HEK293 (cell line): Measurements from ENCODE around the gene VPS13C.
A peak's percentile ranks its signal among the peaks of the same experiment; 100 is the strongest.

Source experiments
- CTCF ChIA-PET: fragments of 350-600 bp; formaldehyde crosslinking; extraction: SDS; loops from one replicate; lab custom pipeline; 2021; ENCODE audit warnings: antibody characterized with exemption; lab: Yijun Ruan, JAX
- POLR2A ChIA-PET: fragments of 300-600 bp; formaldehyde crosslinking; extraction: SDS; loops from one replicate; lab custom pipeline; 2020; ENCODE audit warnings: antibody characterized with exemption, inconsistent platforms; lab: Yijun Ruan, JAX
- H3K27ac ChIP-seq: fragments of 200-500 bp; sonication (Bioruptor generic); 2 replicates; pipeline ENCODE4 v1.5.1; 2014; ENCODE audit warnings: low read depth, low read length, control low read depth, inconsistent platforms; ENCODE audit errors: extremely low read depth
- H3K36me3 ChIP-seq, 2 experiments: fragments of 200-500 bp in 1 of 2; sonication (Bioruptor generic) in 1 of 2; 1 replicate in 1 of 2; 2 replicates in 1 of 2; pipeline ENCODE4 v1.5.1; 2014 to 2017; ENCODE audit warnings: inconsistent platforms in 2 of 2, low read length in 2 of 2; ENCODE audit not compliant: control insufficient read depth in 2 of 2, insufficient read depth in 1 of 2
- H3K4me1 ChIP-seq: fragments of 200-500 bp; sonication (Bioruptor generic); 2 replicates; pipeline ENCODE4 v1.5.1; 2014; ENCODE audit warnings: mild to moderate bottlenecking, low read length, inconsistent platforms; ENCODE audit not compliant: control insufficient read depth, insufficient read depth
- H3K4me3 ChIP-seq: 2 replicates; pipeline ENCODE4 v1.5.1; 2011; ENCODE audit warnings: low read depth, mild to moderate bottlenecking, control low read depth, low read length, moderate library complexity
- H3K9me3 ChIP-seq: fragments of 200-500 bp; sonication (Bioruptor generic); 2 replicates; pipeline ENCODE4 v1.5.1; 2014; ENCODE audit warnings: low read depth, low read length, inconsistent platforms; ENCODE audit not compliant: control insufficient read depth, insufficient read depth
- CTCF ChIP-seq: fragments of 450-650 bp; formaldehyde crosslinking; IDR thresholded peaks from 2 replicates; pipeline ENCODE4 v1.5.1; 2016; ENCODE audit warnings: missing biosample characterization, missing genetic modification characterization
- IKZF3 ChIP-seq: fragments of 450-650 bp; IDR thresholded peaks from 2 replicates; pipeline ENCODE4 v1.5.0; 2018; ENCODE audit warnings: missing biosample characterization, mild to moderate bottlenecking, missing genetic modification characterization, moderate library complexity
- KLF10 ChIP-seq: fragments of 450-650 bp; IDR thresholded peaks from 2 replicates; pipeline ENCODE4 v1.5.1; 2018; ENCODE audit warnings: missing biosample characterization, mild to moderate bottlenecking, missing genetic modification characterization
- KLF17 ChIP-seq: fragments of 450-650 bp; formaldehyde crosslinking; IDR thresholded peaks from 2 replicates; pipeline ENCODE4 v1.5.1; 2016; ENCODE audit warnings: missing biosample characterization, missing genetic modification characterization
- SP3 ChIP-seq: fragments of 450-650 bp; formaldehyde crosslinking; IDR thresholded peaks from 2 replicates; pipeline ENCODE4 v1.5.1; 2016; ENCODE audit warnings: missing biosample characterization, missing genetic modification characterization
- YY1 ChIP-seq: fragments of 450-650 bp; formaldehyde crosslinking; IDR thresholded peaks from 2 replicates; pipeline ENCODE4 v1.5.1; 2018; ENCODE audit warnings: missing biosample characterization, missing genetic modification characterization
- ZNF211 ChIP-seq: fragments of 450-650 bp; formaldehyde crosslinking; IDR thresholded peaks from 2 replicates; pipeline ENCODE4 v1.5.1; 2016; ENCODE audit warnings: low read depth, missing biosample characterization, missing genetic modification characterization
- ZNF23 ChIP-seq: fragments of 450-650 bp; formaldehyde crosslinking; IDR thresholded peaks from 2 replicates; pipeline ENCODE4 v1.5.1; 2016; ENCODE audit warnings: missing biosample characterization, missing genetic modification characterization, borderline replicate concordance
- ZNF26 ChIP-seq: fragments of 450-650 bp; formaldehyde crosslinking; IDR thresholded peaks from 2 replicates; pipeline ENCODE4 v1.5.1; 2016; ENCODE audit warnings: missing biosample characterization, missing genetic modification characterization
- ZNF302 ChIP-seq: fragments of 450-650 bp; formaldehyde crosslinking; IDR thresholded peaks from 2 replicates; pipeline ENCODE4 v1.5.1; 2016; ENCODE audit warnings: missing biosample characterization, missing genetic modification characterization, low read depth
- ZNF311 ChIP-seq: fragments of 450-650 bp; formaldehyde crosslinking; IDR thresholded peaks from 2 replicates; pipeline ENCODE4 v1.5.1; 2017; ENCODE audit warnings: missing biosample characterization, missing genetic modification characterization, borderline replicate concordance
- ZNF350 ChIP-seq: fragments of 450-650 bp; formaldehyde crosslinking; IDR thresholded peaks from 2 replicates; pipeline ENCODE4 v1.5.0; 2017; ENCODE audit warnings: missing biosample characterization, mild to moderate bottlenecking, missing genetic modification characterization
- ZNF510 ChIP-seq: fragments of 450-650 bp; formaldehyde crosslinking; IDR thresholded peaks from 2 replicates; pipeline ENCODE4 v1.5.1; 2018; ENCODE audit warnings: mild to moderate bottlenecking, missing genetic modification characterization, missing biosample characterization; ENCODE audit not compliant: insufficient replicate concordance
- ZNF518A ChIP-seq: fragments of 450-650 bp; formaldehyde crosslinking; conservative IDR thresholded peaks from 2 replicates; pipeline ENCODE4 v1.5.1; 2016; ENCODE audit warnings: low read depth, missing biosample characterization, missing genetic modification characterization
- ZNF654 ChIP-seq: fragments of 450-650 bp; formaldehyde crosslinking; IDR thresholded peaks from 2 replicates; pipeline ENCODE4 v1.5.1; 2016; ENCODE audit warnings: low read depth, missing biosample characterization, missing genetic modification characterization
- ZNF658 ChIP-seq: fragments of 450-650 bp; formaldehyde crosslinking; IDR thresholded peaks from 2 replicates; pipeline ENCODE4; 2016; ENCODE audit warnings: missing biosample characterization, missing genetic modification characterization
- ZNF660 ChIP-seq: fragments of 450-650 bp; IDR thresholded peaks from 2 replicates; pipeline ENCODE4 v1.5.1; 2018; ENCODE audit warnings: missing biosample characterization, mild to moderate bottlenecking, missing genetic modification characterization
- ZSCAN23 ChIP-seq: fragments of 450-650 bp; formaldehyde crosslinking; IDR thresholded peaks from 2 replicates; pipeline ENCODE4 v1.5.1; 2016; ENCODE audit warnings: missing biosample characterization, missing genetic modification characterization
- ZSCAN30 ChIP-seq: fragments of 450-650 bp; IDR thresholded peaks from 2 replicates; pipeline ENCODE4 v1.5.1; 2018; ENCODE audit warnings: missing biosample characterization, mild to moderate bottlenecking, missing genetic modification characterization, moderate library complexity

Gene VPS13C

GRCh38 chr15:61835496-61836106 is 224.6 kb downstream of the VPS13C start (continued):
- TF ChIP-seq ZNF23 (tag by site-specific recombination) (no peak), ZNF658 (no peak), YY1 (tag by site-specific recombination) (no peak)

GRCh38 chr15:61835029-61835428 is 225.2 kb downstream of the VPS13C start:
- Histone ChIP-seq H3K36me3 (no peaks in the 10 kb centered on the region), H3K9me3 (no peaks in the 10 kb centered on the region), H3K4me3 (no peak overlapping the region), H3K4me1 (no peaks in the 10 kb centered on the region), H3K27ac (no peak overlapping the region)
- TF ChIP-seq ZNF311 (tag by site-specific recombination) = no peak
- TF ChIP-seq ZNF510 = no peak
- no peak for TF ChIP-seq ZNF660 (tag by site-specific recombination)
- no peak for TF ChIP-seq ZSCAN23
- POLR2A ChIA-PET = no interaction called here
- CTCF ChIA-PET = interaction anchor here (0.6 to 2.3 kb wide), 29 partner anchors 12 to 1983 kb away, joined by 3 to 12 read pairs (median 4); no protein-coding TSS in a partner anchor

- no peaks in the 10 kb centered on the region for H3K36me3 ChIP-seq
- no peak overlapping the region for H3K27ac ChIP-seq
- no peaks in the 10 kb centered on the region for H3K9me3 ChIP-seq
- CTCF ChIA-PET = interaction anchor here (0.6 to 2.3 kb wide), 30 partner anchors 9 to 1352 kb away, joined by 3 to 13 read pairs (median 4); no protein-coding TSS in a partner anchor
- no peak overlapping the region for H3K4me3 ChIP-seq
- TF ChIP-seq KLF10 (tag by site-specific recombination) = no peak
- no peak for TF ChIP-seq ZNF518A (tag by site-specific recombination)
- no peak for TF ChIP-seq ZNF26 (tag by site-specific recombination)
- no peak for TF ChIP-seq ZNF211 (tag by site-specific recombination)
- no peak for TF ChIP-seq SP3 (tag by site-specific recombination)
- peak; percentile 30; the same call in 1 of the 2 replicates for TF ChIP-seq ZNF660 (tag by site-specific recombination)
- TF ChIP-seq ZSCAN30 (tag by site-specific recombination) = no peak
- TF ChIP-seq IKZF3 (tag by site-specific recombination) = no peak
- no peak for TF ChIP-seq ZNF350 (tag by site-specific recombination)
- no peak for TF ChIP-seq ZNF302
- TF ChIP-seq KLF17 (tag by site-specific recombination) = no peak
- TF ChIP-seq CTCF (tag by site-specific recombination) = peak; percentile 21; the same call in 1 of the 2 replicates
- TF ChIP-seq ZNF654 (tag by site-specific recombination) = peak; percentile 63
- POLR2A ChIA-PET = no interaction called here
- H3K4me1 ChIP-seq = no peaks in the 10 kb centered on the region
Observed at GRCh38 chr15:61834076-61834697, 226.1 kb downstream of the VPS13C start.
